Stomach (tissue), 4 donors: Measurements from ENCODE around the gene CADM2.

Source experiments
- CTCF ChIP-seq, 7 experiments: fragments of 450-650 bp in 4 of 7; fragments of 200-600 bp in 3 of 7; sonication (generic) in 3 of 7; IDR thresholded peaks; one replicate each; pipeline ENCODE4 v1.5.1; 2016 to 2019; ENCODE audit warnings: antibody characterized with exemption in 7 of 7, control low read depth in 2 of 7, mild to moderate bottlenecking in 1 of 7
- EP300 ChIP-seq: sonication (generic); formaldehyde crosslinking; IDR thresholded peaks from one replicate; pipeline ENCODE4 v1.6.1; 2017; ENCODE audit warnings: antibody characterized with exemption
- POLR2A ChIP-seq, 4 donors: fragments of 450-650 bp; IDR thresholded peaks; one replicate each; pipeline ENCODE4 v1.6.1; 2016; ENCODE audit warnings: antibody characterized with exemption in 4 of 4, control low read depth in 2 of 4, mild to moderate bottlenecking in 1 of 4, moderate library complexity in 1 of 4

DNA sequence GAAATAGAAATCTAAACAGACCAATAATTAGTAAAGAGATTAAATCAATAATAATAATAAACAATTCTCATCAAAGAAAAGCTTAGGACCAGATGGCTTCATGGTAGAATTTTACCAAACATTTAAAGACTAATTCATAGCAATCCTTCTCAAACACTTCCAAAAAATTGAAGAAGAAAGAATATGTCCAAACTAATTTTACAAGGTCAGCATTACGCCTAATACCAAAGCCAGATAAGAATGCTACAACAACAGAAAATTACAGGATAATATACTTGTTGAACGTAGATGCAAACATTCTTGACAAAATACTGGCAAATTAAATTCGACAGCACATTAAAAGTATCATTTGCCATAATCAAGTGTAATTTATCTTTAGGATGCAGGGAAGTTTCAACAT, 36.1 kb upstream of the CADM2 start:
- TF ChIP-seq CTCF (IDR thresholded peaks at IDR 0.05) = no peak
- no peak for TF ChIP-seq EP300
- TF ChIP-seq POLR2A (IDR thresholded peaks at IDR 0.05) = no peak
